HG02938 (cell line): Measurements from ENCODE around the gene FAM53C.
"Not testable (repeated sequence)": the region's sequence is repeated elsewhere in the genome, so short reads cannot be mapped to it uniquely, and the experiment has no call there.

Source experiments
- ATAC-seq: cut with Tn5 transposase; IDR thresholded peaks from one replicate; pipeline ENCODE4 v1.9.1; 2021; ENCODE audit warnings: mild to moderate bottlenecking, moderate library complexity; ENCODE audit not compliant: unreplicated experiment

The FAM53C gene

GRCh38 chr5:138389332-138389731 lies 51.3 kb downstream of the FAM53C start:
- ATAC-seq: no peak

- ATAC-seq: not testable (repeated sequence)
Measured at GRCh38 chr5:138389911-138390310, 51.8 kb downstream of the FAM53C start.

GRCh38 chr5:138391859-138392386 lies 53.9 kb downstream of the FAM53C start:
- ATAC-seq: no peak
